OCI-LY3 (cell line): ENCODE data around the gene ACTL6A.

Experiments used
- CTCF ChIP-seq: fragments of 200-600, 300-600 bp; sonication (generic); IDR thresholded peaks from 2 replicates; pipeline ENCODE4 v1.5.1; 2014; ENCODE audit warnings: antibody characterized with exemption, low read length, low read depth
- EZH2phosphoT487 ChIP-seq: fragments of 200-600 bp; shearing (Covaris generic); IDR thresholded peaks from 2 replicates; pipeline ENCODE4 v1.6.1; 2018; ENCODE audit warnings: antibody characterized with exemption, mixed run types, low read depth

DNA sequence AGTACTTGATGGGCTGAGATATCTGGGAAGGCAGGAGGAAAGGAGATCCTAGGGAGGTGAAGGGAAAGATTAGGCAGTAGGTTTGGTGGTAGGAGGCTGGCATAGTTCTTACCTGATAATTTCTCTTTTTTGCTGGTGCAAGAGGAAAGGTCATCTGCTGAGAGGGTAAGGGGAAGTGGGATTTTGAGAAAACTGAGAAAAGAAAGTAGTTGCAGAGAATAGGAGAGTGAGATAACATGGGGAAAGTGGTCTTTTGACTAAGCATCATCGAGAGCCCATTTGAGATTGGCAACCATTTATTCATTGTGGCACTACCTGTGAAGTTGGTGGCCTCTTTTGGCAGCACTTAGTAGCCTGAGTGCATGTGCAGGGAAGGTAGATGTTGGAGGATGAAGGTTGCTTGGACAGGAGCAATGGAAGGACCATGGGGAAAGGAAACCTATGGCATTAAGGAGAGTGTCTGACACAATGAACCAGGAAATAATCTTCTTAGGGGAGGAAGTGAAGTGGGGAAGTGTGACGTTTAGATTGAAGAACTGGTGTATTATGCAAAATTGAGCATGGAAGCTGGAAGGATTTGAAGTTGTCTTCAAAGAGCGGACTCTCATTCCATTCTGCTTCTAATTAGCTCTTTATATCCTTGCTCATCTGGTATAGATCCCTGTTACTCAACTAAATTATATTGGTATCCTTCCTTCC lies 68.2 kb downstream of the ACTL6A start:
- TF ChIP-seq CTCF (no peak), EZH2phosphoT487 (no peak)
